GM19238 (cell line): ENCODE results near the gene RAPGEF6.
"Not testable (repeated sequence)": the region's sequence is repeated elsewhere in the genome, so short reads cannot be mapped to it uniquely, and the experiment has no call there.

Experiments used
- DNase-seq: peaks from one replicate; pipeline ENCODE4 v3.0.0; 2011; ENCODE audit warnings: low spot score; ENCODE audit not compliant: insufficient read length

RAPGEF6 gene

GRCh38 chr5:131640043-131640856, 5.2 kb upstream of the RAPGEF6 start:
- no peak for DNase-seq

GRCh38 chr5:131639148-131639547, 4.1 kb upstream of the RAPGEF6 start:
- DNase-seq, result no peak

GRCh38 chr5:131637694-131638093, 2.7 kb upstream of the RAPGEF6 start:
- DNase-seq, result no peak

- no peak for DNase-seq
These were observed 899 bp upstream of the RAPGEF6 start for GRCh38 chr5:131635684-131636572.

GRCh38 chr5:131634666-131634995, 398 bp downstream of the RAPGEF6 start:
- DNase-seq, result no peak

GRCh38 chr5:131634238-131634637, 791 bp downstream of the RAPGEF6 start:
- DNase-seq, result no peak

- no peak for DNase-seq
These were observed 1.2 kb downstream of the RAPGEF6 start for GRCh38 chr5:131633830-131634229.

- DNase-seq, result no peak
These were observed 4.1 kb downstream of the RAPGEF6 start for GRCh38 chr5:131630963-131631350.

- DNase-seq, result no peak
These were observed 4.6 kb downstream of the RAPGEF6 start for GRCh38 chr5:131630208-131630962.

GRCh38 chr5:131628990-131629389, 6.0 kb downstream of the RAPGEF6 start:
- no peak for DNase-seq

GRCh38 chr5:131627207-131627865, 7.7 kb downstream of the RAPGEF6 start:
- DNase-seq, result no peak

- no peak for DNase-seq
These were observed 12.4 kb downstream of the RAPGEF6 start for GRCh38 chr5:131622633-131623032.

- DNase-seq, result not testable (repeated sequence)
These were observed 13.9 kb downstream of the RAPGEF6 start for GRCh38 chr5:131621164-131621563.

- no peak for DNase-seq
These were observed 15.9 kb downstream of the RAPGEF6 start for GRCh38 chr5:131619102-131619501.

- no peak for DNase-seq
These were observed 17.7 kb downstream of the RAPGEF6 start for GRCh38 chr5:131617140-131617822.

- DNase-seq, result no peak
These were observed 19.1 kb downstream of the RAPGEF6 start for GRCh38 chr5:131615957-131616356.

GRCh38 chr5:131613423-131613822, 21.6 kb downstream of the RAPGEF6 start:
- no peak for DNase-seq

GRCh38 chr5:131611064-131611381, 24.0 kb downstream of the RAPGEF6 start:
- DNase-seq, result no peak

GRCh38 chr5:131610198-131611063, 24.6 kb downstream of the RAPGEF6 start:
- no peak for DNase-seq

GRCh38 chr5:131609774-131610173, 25.3 kb downstream of the RAPGEF6 start:
- DNase-seq, result no peak
